Glutamatergic neuron (in vitro differentiated cells): ENCODE data around the gene SPATA16. TPM values are rescaled to one million over a fixed set of nuclear protein-coding genes. Genes with fewer than 3 reads are reported as not detected.

Experiments
- DNase-seq: peaks from one replicate; pipeline ENCODE4 v3.0.0; 2022
- H3K27ac Mint-ChIP-seq: one replicate; pipeline ENCODE4 v1.8.0; 2020; ENCODE audit warnings: mild to moderate bottlenecking, mixed read lengths, inconsistent platforms; ENCODE audit not compliant: unreplicated experiment
- H3K27me3 Mint-ChIP-seq: one replicate; pipeline ENCODE4 v1.8.0; 2020; ENCODE audit warnings: mild to moderate bottlenecking, moderate library complexity, mixed read lengths, inconsistent platforms; ENCODE audit not compliant: unreplicated experiment
- H3K36me3 Mint-ChIP-seq: one replicate; pipeline ENCODE4 v1.8.0; 2020; ENCODE audit warnings: mild to moderate bottlenecking, mixed read lengths, inconsistent platforms; ENCODE audit not compliant: unreplicated experiment
- H3K4me1 Mint-ChIP-seq: one replicate; pipeline ENCODE4 v1.8.0; 2020; ENCODE audit warnings: mild to moderate bottlenecking, low read depth, mixed read lengths, inconsistent platforms; ENCODE audit not compliant: unreplicated experiment
- H3K4me3 Mint-ChIP-seq: one replicate; pipeline ENCODE4 v1.8.0; 2020; ENCODE audit warnings: mild to moderate bottlenecking, mixed read lengths, inconsistent platforms; ENCODE audit not compliant: unreplicated experiment
- H3K9me3 Mint-ChIP-seq: one replicate; pipeline ENCODE4 v1.8.0; 2020; ENCODE audit warnings: mild to moderate bottlenecking, moderate library complexity, mixed read lengths, inconsistent platforms; ENCODE audit not compliant: unreplicated experiment
- CTCF ChIP-seq: fragments of 200-600 bp; sonication (generic); IDR thresholded peaks from one replicate; pipeline ENCODE4 v1.5.0; 2021; ENCODE audit not compliant: partially characterized antibody, unreplicated experiment
- total RNA-seq: library from RNA; stranded (reverse); fragmentation: NEBNext Ultra II Directional; extraction: Animal tissue kit (Norgen Biotek cat#: 25700); gene quantifications from one replicate; pipeline ENCODE4 v1.2.1, GENCODE V29; 2021; ENCODE audit not compliant: unreplicated experiment

The SPATA16 gene
- total RNA-seq, 1 donor from 2014 or later = not detected

- no peak overlapping the region for H3K4me3 Mint-ChIP-seq
- H3K36me3 Mint-ChIP-seq = no peaks in the 10 kb centered on the region
- H3K27ac Mint-ChIP-seq = no peak overlapping the region
- peaks cover 7% of the 10 kb centered on the region for H3K4me1 Mint-ChIP-seq
- no peak for TF ChIP-seq CTCF
- peaks cover 2% of the 10 kb centered on the region for H3K27me3 Mint-ChIP-seq
- DNase-seq = no peak
- no peaks in the 10 kb centered on the region for H3K9me3 Mint-ChIP-seq
Observed at GRCh38 chr3:172914854-172915253, 226.2 kb downstream of the SPATA16 start.

GRCh38 chr3:172913911-172914655 is 227.0 kb downstream of the SPATA16 start:
- Mint-ChIP-seq H3K27me3 (peaks cover 2% of the 10 kb centered on the region), H3K9me3 (no peaks in the 10 kb centered on the region), H3K36me3 (no peaks in the 10 kb centered on the region), H3K27ac (no peak overlapping the region), H3K4me1 (peaks cover 7% of the 10 kb centered on the region), H3K4me3 (no peak overlapping the region)
- DNase-seq = no peak
- no peak for TF ChIP-seq CTCF

GRCh38 chr3:172911142-172911541 is 229.9 kb downstream of the SPATA16 start:
- H3K27me3 Mint-ChIP-seq = peaks cover 2% of the 10 kb centered on the region

GRCh38 chr3:172908771-172909270 is 232.2 kb downstream of the SPATA16 start:
- Mint-ChIP-seq H3K27me3 (peaks cover 2% of the 10 kb centered on the region), H3K4me1 (peaks cover 6% of the 10 kb centered on the region), H3K9me3 (no peaks in the 10 kb centered on the region), H3K4me3 (no peak overlapping the region), H3K36me3 (no peaks in the 10 kb centered on the region), H3K27ac (no peak overlapping the region)
- TF ChIP-seq CTCF = no peak
- no peak for DNase-seq

More at GRCh38 chr3:172911142-172911541, 229.9 kb downstream of the SPATA16 start:
- Mint-ChIP-seq H3K36me3 (no peaks in the 10 kb centered on the region), H3K4me1 (peaks cover under 1% of the 10 kb centered on the region), H3K9me3 (no peaks in the 10 kb centered on the region), H3K27ac (no peak overlapping the region), H3K4me3 (no peak overlapping the region)
- DNase-seq = no peak
- TF ChIP-seq CTCF = no peak

- no peak for DNase-seq
- Mint-ChIP-seq H3K27ac (no peak overlapping the region), H3K9me3 (no peaks in the 10 kb centered on the region), H3K36me3 (no peaks in the 10 kb centered on the region), H3K4me1 (peaks cover 8% of the 10 kb centered on the region), H3K4me3 (no peak overlapping the region), H3K27me3 (no peaks in the 10 kb centered on the region)
- TF ChIP-seq CTCF = no peak
Observed at GRCh38 chr3:172905451-172905850, 235.6 kb downstream of the SPATA16 start.
